ENCODE measurements around the gene UTS2B. TPM values are rescaled to one million over a fixed set of nuclear protein-coding genes. Genes with fewer than 3 reads are reported as not detected.

The UTS2B gene
- total RNA-seq, 1 donor from 2014 or later, result 0.47 TPM

- Histone ChIP-seq H3K36me3 (no peaks in the 10 kb centered on the region), H3K27ac (replicated peaks) (no peak overlapping the region), H3K9me3 (replicated peaks) (no peaks in the 10 kb centered on the region), H3K4me3 (no peak overlapping the region), H3K27me3 (ENCODE audit: low read depth) (no peaks in the 10 kb centered on the region), H3K4me1 (peaks cover 20% of the 10 kb centered on the region)
- TF ChIP-seq CTCF (IDR thresholded peaks at IDR 0.05; ENCODE audit: borderline replicate concordance), result no peak
- intact Hi-C loops (cut with micrococcal nuclease), result no loop called here
- no peak for DNase-seq
Observed at GRCh38 chr3:191324936-191325335, 5.4 kb downstream of the UTS2B start.

- Histone ChIP-seq H3K9me3 (replicated peaks) (peaks cover 3% of the 10 kb centered on the region), H3K27ac (replicated peaks) (no peak overlapping the region), H3K4me3 (no peak overlapping the region), H3K36me3 (no peaks in the 10 kb centered on the region), H3K27me3 (ENCODE audit: low read depth) (no peaks in the 10 kb centered on the region), H3K4me1 (no peaks in the 10 kb centered on the region)
- intact Hi-C loops (cut with micrococcal nuclease), result no loop called here
- DNase-seq, result no peak
- no peak for TF ChIP-seq CTCF (IDR thresholded peaks at IDR 0.05; ENCODE audit: borderline replicate concordance)
Observed at GRCh38 chr3:191321019-191321767, 9.1 kb downstream of the UTS2B start.

- no peaks in the 10 kb centered on the region for H3K4me1 ChIP-seq
- H3K4me3 ChIP-seq, result no peak overlapping the region
- H3K9me3 ChIP-seq (replicated peaks), result peaks cover 3% of the 10 kb centered on the region
- H3K27me3 ChIP-seq (ENCODE audit: low read depth), result no peaks in the 10 kb centered on the region
- no peak for DNase-seq
- TF ChIP-seq CTCF (IDR thresholded peaks at IDR 0.05; ENCODE audit: borderline replicate concordance), result no peak
- no peak overlapping the region for H3K27ac ChIP-seq (replicated peaks)
- intact Hi-C loops (cut with micrococcal nuclease), result no loop called here
- no peaks in the 10 kb centered on the region for H3K36me3 ChIP-seq
Observed at GRCh38 chr3:191320316-191320715, 10.0 kb downstream of the UTS2B start.

- no peaks in the 10 kb centered on the region for H3K27me3 ChIP-seq (ENCODE audit: low read depth)
- DNase-seq, result no peak
Observed at GRCh38 chr3:191316876-191317603, 13.3 kb downstream of the UTS2B start.

More at GRCh38 chr3:191316876-191317603, 13.3 kb downstream of the UTS2B start:
- intact Hi-C loops (cut with micrococcal nuclease), result no loop called here
- Histone ChIP-seq H3K36me3 (no peaks in the 10 kb centered on the region), H3K4me3 (no peak overlapping the region), H3K9me3 (replicated peaks) (peaks cover 3% of the 10 kb centered on the region), H3K4me1 (no peaks in the 10 kb centered on the region), H3K27ac (replicated peaks) (no peak overlapping the region)
- TF ChIP-seq CTCF (IDR thresholded peaks at IDR 0.05; ENCODE audit: borderline replicate concordance), result no peak
